Hindlimb muscle (tissue), 1 donor: ENCODE data around the gene ALKBH3. TPM values are rescaled to one million over a fixed set of nuclear protein-coding genes. Genes with fewer than 3 reads are reported as not detected.

ENCODE experiments used
- DNase-seq: peaks from one replicate; pipeline ENCODE4 v3.0.0-alpha.2; 2013
- polyA plus RNA-seq: library from polyadenylated mRNA; unstranded; fragments of 120-200 nt; gene quantifications from one replicate; pipeline ENCODE4 v1.2.1, GENCODE V29; 2013; ENCODE audit not compliant: insufficient read length

The ALKBH3 gene
- polyA plus RNA-seq, 1 donor, result 27.3 TPM

GRCh38 chr11:43895601-43896000 is 15.0 kb downstream of the ALKBH3 start:
- DNase-seq, result no peak

- DNase-seq, result no peak
Observed at GRCh38 chr11:43898574-43898973, 17.9 kb downstream of the ALKBH3 start.

- no peak for DNase-seq
Observed at GRCh38 chr11:43899094-43899493, 18.5 kb downstream of the ALKBH3 start.

- no peak for DNase-seq
Observed at GRCh38 chr11:43901551-43901950, 20.9 kb downstream of the ALKBH3 start.

GRCh38 chr11:43903078-43903477 is 22.4 kb downstream of the ALKBH3 start:
- DNase-seq, result no peak

GRCh38 chr11:43903969-43904368 is 23.3 kb downstream of the ALKBH3 start:
- no peak for DNase-seq

- DNase-seq, result no peak
Observed at GRCh38 chr11:43904742-43905535, 24.3 kb downstream of the ALKBH3 start.

- peak; percentile 76 for DNase-seq
Observed at GRCh38 chr11:43905813-43906241, 25.2 kb downstream of the ALKBH3 start.

- no peak for DNase-seq
Observed at GRCh38 chr11:43907028-43907975, 26.7 kb downstream of the ALKBH3 start.

- DNase-seq, result no peak
Observed at GRCh38 chr11:43908191-43908590, 27.6 kb downstream of the ALKBH3 start.

- no peak for DNase-seq
Observed at GRCh38 chr11:43908683-43909082, 28.1 kb downstream of the ALKBH3 start.

- no peak for DNase-seq
Observed at GRCh38 chr11:43913829-43914380, 33.3 kb downstream of the ALKBH3 start.

GRCh38 chr11:43914466-43914865 is 33.8 kb downstream of the ALKBH3 start:
- no peak for DNase-seq

GRCh38 chr11:43916621-43917020 is 36.0 kb downstream of the ALKBH3 start:
- DNase-seq, result no peak

GRCh38 chr11:43917851-43918250 is 37.2 kb downstream of the ALKBH3 start:
- DNase-seq, result no peak

- DNase-seq, result no peak
Observed at GRCh38 chr11:43918662-43919061, 38.0 kb downstream of the ALKBH3 start.

- no peak for DNase-seq
Observed at GRCh38 chr11:43919852-43920597, 39.4 kb downstream of the ALKBH3 start.

- DNase-seq, result no peak
Observed at GRCh38 chr11:43920598-43921419, 40.2 kb downstream of the ALKBH3 start.

- no peak for DNase-seq
Observed at GRCh38 chr11:43921561-43922294, 41.1 kb downstream of the ALKBH3 start.

- no peak for DNase-seq
Observed at GRCh38 chr11:43922295-43922648, 41.6 kb downstream of the ALKBH3 start.
